HG03457 (cell line): Measurements from ENCODE around the gene CDH3.

Experiments
- ATAC-seq: cut with Tn5 transposase; IDR thresholded peaks from one replicate; pipeline ENCODE4 v1.9.1; 2021; ENCODE audit warnings: moderate number of reproducible peaks; ENCODE audit not compliant: unreplicated experiment

Gene CDH3

GRCh38 chr16:68734782-68735181 is 89.7 kb downstream of the CDH3 start:
- no peak for ATAC-seq

- ATAC-seq, result no peak
Observed at GRCh38 chr16:68736561-68736960, 91.5 kb downstream of the CDH3 start.

GRCh38 chr16:68737046-68737729 is 92.1 kb downstream of the CDH3 start, which contains the start of gene CDH1:
CDH1 (plus strand) TSS chr16:68737292; CDS start chr16:68737416, 124 bp downstream.
- ATAC-seq, result no peak

- ATAC-seq, result no peak
Observed at GRCh38 chr16:68737730-68738629, 92.9 kb downstream of the CDH3 start.

GRCh38 chr16:68739964-68740627 is 95.0 kb downstream of the CDH3 start:
- no peak for ATAC-seq

GRCh38 chr16:68740628-68741346 is 95.7 kb downstream of the CDH3 start:
- no peak for ATAC-seq

GRCh38 chr16:68743664-68744063 is 98.6 kb downstream of the CDH3 start:
- ATAC-seq, result no peak

- ATAC-seq, result no peak
Observed at GRCh38 chr16:68744744-68745280, 99.7 kb downstream of the CDH3 start.

- ATAC-seq, result no peak
Observed at GRCh38 chr16:68746951-68747350, 101.8 kb downstream of the CDH3 start.

- no peak for ATAC-seq
Observed at GRCh38 chr16:68749432-68749831, 104.3 kb downstream of the CDH3 start.
